Occipital lobe (tissue), 2 donors: ENCODE results near the gene GBX1. TPM values are rescaled to one million over a fixed set of nuclear protein-coding genes. Genes with fewer than 3 reads are reported as not detected.
A peak's percentile ranks its signal among the peaks of the same experiment; 100 is the strongest.

Experiments
- DNase-seq: peaks from one replicate; lab custom pipeline; 2025; lab: John Stamatoyannopoulos, UW
- total RNA-seq: library from RNA; depleted of rRNA; stranded (reverse); fragments of >200 nt; gene quantifications from one replicate; pipeline ENCODE4 v1.2.3, GENCODE V29; 2014

The GBX1 gene
- total RNA-seq, 1 donor from 2014 or later: not detected

DNA sequence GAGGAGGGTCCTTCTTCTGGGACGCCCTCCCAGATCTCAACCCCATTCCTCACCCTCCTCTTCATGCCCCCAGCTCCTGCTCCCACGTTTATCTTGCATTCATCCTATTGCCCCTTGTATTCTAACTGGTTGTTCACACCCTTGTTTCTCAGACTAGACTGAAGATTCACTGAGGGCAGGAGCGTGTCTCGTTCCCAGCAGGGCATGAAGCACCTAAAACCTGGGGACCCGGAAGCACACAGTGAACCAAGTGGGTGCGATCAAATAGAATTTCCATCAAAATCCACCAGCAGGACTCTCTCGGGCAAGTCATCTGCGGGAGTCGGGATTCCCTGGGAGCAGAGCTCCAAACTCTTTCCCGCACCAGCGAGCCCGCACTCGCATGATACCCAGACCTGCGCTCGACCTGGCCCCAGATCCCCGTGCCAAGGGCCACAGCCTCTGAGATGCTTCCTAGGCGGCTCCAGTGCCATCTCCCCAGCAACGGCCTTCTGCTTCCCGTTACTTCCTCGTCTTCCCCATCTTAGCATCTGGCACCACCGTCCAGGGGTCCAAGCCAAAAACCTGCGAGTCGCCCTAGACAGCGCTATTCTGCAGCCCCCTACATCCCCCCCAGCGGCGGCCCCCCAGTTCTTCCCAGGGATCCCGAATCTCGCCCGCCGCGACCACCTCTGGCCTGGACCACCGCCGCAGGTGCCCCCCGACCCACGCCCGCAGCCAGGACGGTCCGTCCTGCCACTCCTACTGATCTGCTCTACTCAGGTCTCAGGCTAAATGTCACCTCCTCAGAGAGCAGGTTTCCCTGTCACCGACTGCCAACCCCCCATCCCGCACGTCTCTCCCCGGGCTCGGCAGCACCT is 6.1 kb upstream of the GBX1 start:
- DNase-seq: no peak

DNA sequence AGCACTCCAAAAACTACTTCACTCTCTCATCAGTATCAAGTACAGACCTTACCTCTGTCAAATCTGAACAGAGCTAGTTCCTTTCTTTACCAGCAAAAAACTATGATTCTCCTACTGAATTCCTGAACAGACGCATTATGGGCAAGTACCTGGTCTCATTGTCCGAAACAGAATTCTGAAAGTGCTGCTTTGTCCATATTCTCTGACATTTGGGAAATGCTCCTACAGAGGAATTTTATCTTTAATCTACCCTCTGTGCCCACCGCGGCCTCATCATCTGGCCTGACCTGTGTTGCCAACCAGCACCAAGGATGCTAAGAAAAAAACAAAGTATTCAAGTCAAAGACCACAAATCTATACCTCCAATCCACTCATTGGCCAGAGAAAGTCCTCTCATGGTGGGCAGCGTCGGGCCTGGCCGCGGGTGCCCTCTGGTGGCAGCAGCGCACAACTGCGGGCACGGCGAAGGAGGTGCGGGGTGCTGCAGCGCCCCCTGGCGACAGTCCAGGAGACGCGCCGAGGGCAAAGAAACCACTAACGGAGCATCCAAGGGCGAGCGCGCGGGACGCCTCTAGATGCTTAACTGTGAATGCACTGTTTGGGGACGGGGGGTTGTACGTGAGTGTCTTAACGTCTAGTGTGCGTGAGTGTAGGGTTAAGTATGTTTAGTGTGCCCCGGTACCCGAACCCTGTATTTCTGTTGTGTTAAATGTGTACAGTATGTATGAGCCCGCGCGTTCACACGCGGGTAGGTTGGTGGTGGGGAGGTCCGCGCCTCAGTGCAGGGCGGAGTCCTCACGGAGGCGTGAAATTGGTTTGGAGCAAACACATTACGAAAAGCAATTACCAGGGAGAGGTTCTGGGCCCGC is 5.0 kb upstream of the GBX1 start:
- DNase-seq: peak; percentile 62

DNA sequence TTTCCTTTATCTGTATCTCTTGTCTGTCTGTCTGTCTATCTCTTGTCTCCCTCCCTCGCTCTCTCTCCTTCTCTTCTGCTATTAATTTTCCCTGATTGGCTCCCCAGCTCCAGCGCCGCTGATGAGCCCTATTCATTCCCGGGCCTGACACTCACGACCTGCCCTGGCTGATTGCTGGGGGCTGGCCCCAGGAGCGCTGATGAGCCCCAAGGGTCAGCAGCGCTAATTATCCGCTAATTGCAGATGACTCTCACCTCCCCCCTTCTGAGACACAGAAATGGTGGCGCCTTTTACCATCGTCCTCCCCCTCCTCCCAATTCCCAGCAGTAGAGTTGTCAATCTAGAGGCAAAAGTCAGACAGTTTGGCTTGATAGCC is 1.3 kb upstream of the GBX1 start:
- no peak for DNase-seq

DNA sequence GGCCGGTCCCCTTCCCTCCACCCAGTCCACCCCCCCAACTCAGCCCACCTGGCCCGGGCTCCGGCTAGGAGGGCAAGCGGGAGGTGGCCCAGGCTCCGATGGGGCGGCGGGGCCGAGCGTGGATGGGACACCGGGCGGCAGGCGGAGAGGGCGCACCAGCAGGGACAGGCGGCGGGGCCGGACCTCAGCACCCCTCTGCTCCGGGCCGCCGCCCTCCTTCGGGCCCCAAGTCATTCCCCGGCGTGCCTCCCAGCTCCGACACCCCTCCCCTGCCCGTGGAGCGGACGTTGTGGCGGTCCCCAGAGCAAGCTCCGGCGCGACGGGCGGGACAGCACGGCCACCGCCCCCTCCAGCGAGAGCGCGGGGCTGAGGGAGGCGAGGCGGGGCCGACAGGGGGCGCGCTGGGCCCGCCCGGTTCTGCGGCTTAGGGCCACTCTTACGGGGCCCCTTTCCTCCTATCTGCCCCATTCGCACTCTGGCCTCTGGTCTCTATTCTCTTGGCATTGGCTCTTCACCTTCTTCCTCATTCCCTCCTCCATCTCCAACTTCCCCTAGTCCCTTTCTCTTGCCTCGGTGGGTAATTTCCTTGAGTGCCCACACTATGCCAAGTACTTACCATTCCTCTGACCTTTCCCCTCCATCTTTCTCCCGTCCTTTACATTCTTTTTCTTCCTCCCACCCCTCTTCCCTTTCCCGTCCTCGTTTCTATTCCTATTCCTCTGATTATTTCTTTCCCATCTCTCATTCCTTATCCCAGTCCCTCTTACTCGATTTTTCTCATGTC is 701 bp upstream of the GBX1 start:
- DNase-seq: no peak

DNA sequence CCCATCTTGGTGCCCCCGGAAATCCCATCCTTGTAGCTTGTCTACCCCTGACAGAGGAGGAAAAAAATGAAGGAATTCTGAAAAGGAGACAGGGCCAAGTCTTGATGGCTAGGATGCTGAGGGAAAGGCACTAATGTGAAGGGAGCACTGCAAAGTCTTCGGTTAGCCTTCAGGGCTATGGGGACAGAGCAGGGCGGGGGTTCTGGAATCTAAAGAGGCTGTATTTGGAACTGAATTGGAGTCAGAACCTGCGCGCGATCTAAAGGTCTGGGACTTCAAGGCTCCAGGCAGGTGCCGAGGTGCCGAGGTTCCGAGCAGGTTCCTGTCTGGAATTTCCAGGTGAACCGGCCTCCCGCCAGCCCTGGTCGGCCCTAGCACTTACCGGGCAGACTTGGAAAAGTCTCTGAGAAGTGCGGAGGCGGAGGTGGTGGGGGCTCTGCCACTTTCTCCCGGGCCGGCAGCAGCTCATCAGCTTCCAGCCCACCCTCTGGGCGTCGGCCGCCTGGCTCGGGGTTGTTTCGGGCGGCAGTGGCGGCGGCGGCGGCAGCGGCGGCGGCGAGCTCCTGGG is 781 bp downstream of the GBX1 start:
- DNase-seq: no peak

DNA sequence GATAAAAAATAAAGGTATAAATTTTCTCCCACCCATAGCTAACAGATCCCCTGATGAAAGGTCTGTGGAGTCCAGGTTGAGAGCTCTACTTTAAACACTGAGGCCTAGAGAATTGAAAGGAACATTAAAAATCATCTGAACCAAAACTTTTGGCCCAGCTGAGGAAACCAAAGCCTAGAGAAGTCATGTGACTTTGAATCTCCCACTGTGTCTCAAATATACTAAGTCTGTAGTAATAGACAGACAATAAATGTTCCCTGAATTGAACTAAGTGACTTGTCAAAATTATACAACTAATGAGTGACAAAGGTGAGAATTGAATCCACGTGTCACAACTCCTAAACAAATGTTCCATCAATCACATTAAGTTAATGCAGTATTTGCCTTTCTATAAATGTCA is 5.7 kb downstream of the GBX1 start:
- DNase-seq: no peak

DNA sequence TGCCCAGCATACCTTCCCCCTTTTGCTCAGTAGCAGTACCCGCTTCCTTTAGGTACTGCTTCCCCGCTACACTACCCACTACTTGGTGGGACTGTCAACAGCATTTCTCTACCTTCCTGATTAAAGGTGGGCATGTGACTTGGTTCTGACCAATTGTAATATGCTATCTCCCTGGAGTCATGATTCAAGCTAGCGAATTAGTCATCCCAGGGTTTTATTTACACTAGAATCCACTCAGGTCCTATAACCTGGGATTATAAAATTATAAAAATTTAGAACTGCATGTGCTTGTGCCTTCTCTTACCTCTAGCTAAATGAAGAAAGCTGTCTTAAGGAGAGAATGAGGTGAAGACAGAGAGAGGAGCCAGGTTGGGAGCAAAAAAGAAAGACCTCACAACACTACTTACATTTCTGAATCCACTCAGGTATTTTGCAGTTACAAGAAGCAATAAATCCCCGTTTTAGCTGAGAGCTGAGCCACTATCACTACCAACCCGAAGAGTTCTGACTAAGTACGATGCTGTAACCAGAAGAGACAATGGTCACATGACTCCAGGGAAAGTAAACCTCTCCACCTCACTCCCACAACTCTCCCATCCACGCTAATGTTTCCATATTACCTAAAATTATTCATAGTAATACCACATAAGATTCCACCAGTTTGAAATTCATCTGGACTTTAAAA is 9.7 kb downstream of the GBX1 start:
- DNase-seq: no peak

DNA sequence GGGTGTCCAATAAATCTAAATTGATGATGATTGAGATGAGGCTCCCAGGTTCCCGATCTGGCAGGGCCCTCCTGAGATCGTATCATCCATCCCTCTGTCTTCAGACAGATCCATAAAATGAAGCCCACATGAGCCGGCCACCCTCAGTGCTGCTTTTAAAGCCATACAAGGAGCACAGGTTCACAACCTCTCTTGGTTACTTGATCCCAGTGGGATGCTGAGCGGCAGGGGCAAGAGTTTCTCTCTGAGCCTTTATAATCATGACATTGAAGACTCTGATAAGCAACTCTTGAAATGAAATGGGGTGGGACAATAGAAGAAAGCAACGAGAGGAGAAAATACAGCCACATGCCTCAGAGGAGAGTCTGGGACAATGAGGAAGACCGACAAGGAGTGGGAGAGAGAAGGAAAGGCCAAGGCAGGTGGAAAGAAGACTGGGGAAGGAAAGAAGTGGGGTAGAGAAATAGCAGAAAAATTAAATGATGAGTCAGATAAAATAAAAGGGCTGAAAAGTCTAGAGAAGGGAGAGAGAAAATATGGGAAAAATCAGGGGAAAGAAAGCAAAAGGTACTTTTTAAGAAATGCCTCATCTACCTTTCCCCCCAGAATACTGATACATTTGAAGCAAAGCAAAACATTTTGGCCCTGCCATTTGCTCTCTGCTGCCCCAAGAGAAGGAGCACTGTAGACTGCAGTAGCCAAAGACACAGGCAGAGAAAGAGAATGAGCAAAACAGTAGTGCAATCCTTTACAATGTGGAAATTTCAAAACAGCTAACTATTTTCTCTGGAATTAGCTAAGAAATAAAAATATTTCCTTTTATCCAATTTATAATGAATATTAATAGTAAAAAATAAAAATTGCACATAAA is 14.6 kb downstream of the GBX1 start:
- no peak for DNase-seq

DNA sequence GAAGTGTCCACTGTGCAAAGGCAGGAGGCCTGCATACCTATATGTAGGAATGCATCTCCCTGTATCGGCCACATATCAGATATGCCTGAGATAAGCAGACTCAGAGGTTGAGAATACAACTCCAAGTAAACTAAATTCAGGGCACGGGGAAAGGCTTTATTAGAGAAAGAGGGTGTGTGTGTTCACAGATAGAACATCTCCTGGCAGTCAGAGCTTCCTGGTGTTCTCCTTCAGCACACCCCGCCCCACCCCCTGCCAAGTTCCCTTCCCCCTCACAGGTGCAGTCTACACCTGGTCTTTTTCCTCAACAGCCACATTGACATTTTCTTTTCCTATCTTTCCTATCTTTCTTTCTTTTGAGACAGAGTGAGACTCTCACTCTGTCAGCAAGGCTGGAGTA is 17.1 kb downstream of the GBX1 start:
- no peak for DNase-seq

DNA sequence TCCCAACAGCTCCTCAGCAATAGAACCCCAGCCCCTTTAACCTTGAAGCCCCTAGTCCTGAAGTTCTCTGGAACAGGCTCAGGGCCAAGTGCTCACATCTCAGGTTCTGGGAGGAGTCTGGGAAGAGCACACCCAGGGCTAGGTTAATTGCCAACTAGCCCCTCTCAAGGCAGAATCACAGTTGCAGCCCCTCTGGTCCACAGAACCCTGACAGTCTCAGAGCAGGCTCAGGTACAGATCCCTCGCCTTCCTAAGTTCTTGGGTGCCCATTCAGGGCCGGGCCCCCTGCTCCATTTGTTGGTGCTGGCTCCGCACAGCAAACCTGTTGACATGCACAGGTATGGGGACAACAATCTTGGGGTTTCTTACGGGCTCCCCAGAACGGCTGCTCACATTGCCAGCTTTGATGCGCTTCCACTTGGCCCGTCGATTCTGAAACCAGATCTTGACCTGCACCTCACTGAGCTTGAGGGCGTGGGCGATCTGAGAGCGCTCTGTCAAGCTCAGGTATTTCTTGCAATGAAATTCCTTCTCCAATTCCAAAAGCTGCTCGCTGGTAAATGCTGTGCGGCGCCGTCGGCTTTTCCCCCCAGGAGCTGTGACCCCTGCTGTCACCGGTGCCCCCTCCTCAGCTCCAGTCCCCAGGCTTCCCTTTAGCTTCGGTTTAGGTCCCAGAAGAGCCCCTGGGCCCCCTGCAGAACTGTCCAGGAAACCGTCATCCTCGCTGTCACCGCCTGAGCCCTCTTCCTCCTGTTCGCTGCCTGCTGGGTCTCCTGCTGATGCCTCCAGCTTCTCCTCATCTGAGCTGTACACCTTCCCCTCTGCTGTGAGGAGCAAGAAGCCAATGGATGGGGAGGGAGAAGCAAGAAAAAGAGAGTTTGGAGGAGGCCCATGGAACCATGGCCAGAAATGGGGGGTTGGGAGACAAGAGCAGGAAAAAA is 18.9 kb downstream of the GBX1 start:
- DNase-seq: no peak

DNA sequence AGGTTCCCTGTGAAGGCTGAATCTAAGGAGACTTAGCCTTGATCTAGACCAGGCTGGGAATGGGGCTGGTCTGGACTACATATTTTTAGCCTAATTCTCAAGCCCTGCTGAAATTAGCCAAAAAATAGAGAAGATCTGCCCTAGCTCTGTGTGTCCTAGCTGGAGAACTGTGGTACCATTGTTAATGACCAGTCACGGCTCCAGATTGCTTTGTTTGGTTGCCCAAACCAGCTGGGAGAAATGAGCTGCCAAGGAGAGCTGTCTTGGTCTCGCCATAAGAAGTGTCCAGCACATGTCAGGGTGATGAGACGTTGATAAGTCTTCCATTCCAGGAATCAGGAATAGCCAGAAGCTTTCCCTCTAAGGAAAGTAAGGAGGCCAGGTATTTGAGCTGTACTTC is 20.7 kb downstream of the GBX1 start:
- DNase-seq: peak; percentile 25

DNA sequence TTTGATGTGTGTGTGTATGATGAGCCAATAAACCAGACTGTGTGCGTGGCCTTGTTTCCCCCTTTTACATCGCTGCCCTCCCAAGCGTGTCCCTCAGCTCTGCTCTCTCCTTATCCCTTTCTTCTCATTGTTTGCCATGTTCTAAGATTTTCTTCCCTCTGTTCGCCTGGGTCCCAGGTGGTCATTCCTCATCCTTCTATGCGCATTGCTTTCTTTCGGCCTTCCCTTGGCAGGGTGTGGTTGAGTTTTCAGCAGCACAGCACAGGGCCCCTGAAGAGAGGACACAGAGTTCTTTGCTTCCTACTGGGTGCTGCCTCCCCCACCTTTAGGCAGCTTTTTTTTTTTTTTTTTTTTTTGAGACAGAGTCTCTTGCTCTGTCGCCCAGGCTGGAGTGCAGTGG is 23.1 kb downstream of the GBX1 start:
- no peak for DNase-seq

DNA sequence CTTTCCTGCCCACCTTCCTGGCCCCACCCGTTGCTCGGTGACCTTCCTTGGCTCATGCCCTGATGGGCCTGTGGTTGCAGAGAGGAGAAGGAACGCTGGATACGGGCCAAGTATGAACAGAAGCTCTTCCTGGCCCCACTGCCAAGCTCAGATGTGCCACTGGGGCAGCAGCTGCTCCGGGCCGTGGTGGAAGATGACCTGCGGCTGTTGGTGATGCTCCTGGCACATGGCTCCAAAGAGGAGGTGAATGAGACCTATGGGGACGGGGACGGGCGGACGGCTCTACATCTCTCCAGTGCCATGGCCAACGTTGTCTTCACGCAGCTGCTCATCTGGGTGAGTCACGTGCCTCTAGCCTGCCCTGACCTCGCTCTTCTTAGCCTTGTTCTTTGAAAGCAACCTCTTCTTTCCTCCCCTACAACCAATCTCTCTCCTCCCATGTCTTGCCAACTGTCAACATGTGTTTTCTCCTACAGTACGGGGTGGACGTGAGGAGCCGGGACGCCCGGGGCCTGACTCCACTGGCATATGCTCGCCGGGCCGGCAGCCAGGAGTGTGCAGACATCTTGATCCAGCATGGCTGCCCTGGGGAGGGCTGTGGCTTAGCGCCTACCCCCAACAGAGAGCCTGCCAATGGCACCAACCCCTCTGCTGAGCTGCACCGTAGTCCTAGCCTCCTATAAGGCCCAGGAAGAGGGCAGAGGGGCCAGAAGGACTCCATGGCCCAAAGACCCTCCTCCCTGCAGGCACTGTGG is 24.1 kb downstream of the GBX1 start:
- no peak for DNase-seq

DNA sequence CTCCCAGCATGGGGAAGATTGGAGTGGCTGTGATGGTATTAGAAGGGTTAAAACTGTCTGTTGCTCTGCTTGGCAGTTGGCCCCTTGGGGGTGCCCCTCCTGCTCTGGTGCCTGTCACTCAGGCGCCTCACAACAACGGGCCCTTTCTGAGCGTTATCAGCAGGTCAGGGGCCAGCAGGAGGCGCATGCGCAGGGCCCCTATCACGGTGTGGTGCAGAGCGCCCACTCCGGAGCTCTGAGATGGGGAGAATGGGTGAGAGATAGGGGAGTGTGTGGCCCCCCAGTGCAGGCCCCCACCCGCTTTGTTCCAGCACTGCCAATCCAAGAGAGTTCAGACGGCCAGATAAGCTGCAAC is 24.8 kb downstream of the GBX1 start:
- peak; percentile 36 for DNase-seq

DNA sequence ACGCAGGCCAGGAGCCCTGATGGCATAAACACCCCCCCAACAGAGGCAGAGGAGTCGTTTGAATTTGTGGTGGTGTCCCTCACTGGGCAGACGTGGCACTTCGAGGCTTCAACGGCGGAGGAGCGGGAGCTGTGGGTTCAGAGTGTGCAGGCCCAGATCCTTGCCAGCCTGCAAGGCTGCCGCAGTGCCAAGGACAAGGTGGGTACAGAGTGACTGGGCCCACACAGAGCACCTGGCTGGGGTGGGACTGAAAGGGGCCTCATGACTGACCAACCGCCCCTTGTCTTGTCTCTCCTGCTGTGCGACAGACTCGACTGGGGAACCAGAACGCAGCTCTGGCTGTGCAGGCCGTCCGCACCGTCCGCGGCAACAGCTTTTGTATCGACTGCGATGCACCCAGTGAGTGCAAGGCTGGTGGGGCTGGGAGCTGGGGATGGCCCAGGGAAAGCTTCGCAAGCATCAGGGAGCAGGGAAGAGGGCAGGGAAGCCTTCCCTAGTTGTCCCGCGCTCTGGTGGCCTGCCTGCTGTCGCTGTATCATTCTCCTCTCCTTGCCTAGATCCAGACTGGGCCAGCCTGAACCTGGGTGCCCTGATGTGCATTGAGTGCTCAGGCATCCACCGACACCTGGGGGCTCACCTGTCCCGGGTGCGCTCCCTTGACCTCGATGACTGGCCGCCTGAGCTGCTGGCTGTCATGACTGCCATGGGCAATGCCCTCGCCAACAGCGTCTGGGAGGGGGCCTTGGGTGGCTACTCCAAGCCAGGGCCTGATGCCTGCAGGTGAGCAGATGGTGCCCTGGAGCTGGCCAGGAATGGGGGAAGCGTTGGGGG is 25.4 kb downstream of the GBX1 start:
- DNase-seq: no peak

DNA sequence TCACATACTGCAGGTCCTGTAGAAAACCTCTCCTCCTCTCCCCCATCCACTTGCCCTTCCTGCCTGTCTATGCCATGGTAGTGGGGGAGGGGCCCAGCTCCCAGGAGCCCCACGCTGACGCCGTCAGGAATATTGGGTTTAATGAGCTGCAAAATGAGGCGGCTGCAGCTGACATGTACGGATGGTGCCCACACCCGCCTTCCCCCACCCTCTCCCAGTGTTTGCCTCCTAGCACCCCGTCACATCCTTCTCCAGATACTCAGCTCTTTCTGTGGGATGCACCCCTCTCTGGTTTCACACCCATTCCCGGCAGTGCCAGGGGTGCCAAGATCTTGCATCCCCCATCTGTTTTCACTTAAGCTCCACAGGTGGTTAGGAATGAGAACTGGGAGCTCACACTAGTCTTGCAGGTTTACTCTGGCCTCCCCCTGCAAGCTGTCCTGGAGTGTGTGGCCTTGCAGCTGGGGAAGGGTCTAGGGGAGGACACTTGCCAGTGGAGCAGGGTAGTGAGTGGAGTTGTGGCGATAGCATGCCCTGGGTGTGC is 26.1 kb downstream of the GBX1 start:
- DNase-seq: no peak

DNA sequence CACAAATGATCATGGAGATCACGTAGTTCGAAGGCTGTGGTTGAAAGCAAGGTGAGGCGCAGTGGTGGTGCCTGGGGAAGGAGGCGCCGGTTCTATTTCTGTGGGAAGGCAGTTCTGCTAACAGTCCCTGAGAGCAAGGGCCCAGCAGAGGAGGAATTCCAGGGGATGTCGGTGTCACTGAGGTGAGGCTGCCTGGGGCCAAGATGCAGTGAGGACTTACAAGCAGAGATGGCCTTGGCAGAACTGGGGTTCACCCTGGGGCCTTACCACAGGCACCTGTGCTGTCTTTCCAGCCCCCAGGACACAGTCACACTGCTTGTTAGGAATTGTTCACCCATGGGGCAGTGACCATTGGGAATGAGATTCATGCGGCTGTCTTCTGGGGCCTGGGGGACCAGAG is 26.7 kb downstream of the GBX1 start:
- no peak for DNase-seq
